SK-N-MC (cell line): ENCODE data around the gene CCDC167.

ENCODE experiments used
- EZH2 ChIP-seq: fragments of 200-600 bp; sonication (generic); IDR thresholded peaks from one replicate; pipeline ENCODE4 v1.6.1; 2017; ENCODE audit warnings: antibody characterized with exemption
- FOXP2 ChIP-seq: optimal IDR thresholded peaks from 2 replicates; pipeline ENCODE3; 2011; ENCODE audit warnings: mild to moderate bottlenecking, moderate library complexity; ENCODE audit not compliant: insufficient read depth; ENCODE audit errors: extremely low read length, control extremely low read depth
- POLR2AphosphoS5 ChIP-seq: IDR thresholded peaks from 2 replicates; pipeline ENCODE4 v1.6.1; 2012; ENCODE audit warnings: mild to moderate bottlenecking, low read depth, low read length, borderline replicate concordance

DNA sequence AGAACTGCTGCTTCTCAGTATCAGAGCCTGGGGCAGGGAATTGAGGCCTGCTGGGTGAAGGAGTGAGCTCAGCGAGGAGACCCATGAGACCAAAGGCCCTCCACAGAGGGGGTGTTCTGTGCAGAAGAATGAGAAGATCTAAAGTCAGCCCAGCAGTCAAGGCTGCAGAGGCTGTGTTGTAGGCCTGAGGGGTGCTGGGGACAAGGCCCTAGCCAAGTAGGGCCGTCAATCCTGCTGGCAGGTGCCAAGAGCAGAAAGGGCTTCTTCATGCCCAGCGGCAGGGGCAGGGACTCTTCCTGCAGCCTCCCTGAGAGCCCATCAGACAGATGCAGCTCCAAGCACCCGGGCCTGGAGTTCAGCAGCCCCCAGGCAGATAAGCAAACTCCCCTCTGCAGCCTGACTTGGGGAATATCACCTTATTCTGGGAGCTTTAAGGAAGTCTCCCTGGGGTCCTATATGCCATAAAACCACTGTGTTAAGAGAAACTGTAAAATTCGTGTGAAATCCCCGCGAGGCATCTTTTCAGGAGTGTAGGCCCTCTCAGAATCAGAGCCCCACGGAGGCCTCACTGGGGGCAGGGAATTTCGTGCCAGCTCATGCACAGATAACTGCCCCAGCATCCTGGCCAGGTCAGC lies 9.0 kb downstream of the CCDC167 start:
- no peak for TF ChIP-seq POLR2AphosphoS5
- no peak for TF ChIP-seq EZH2
- TF ChIP-seq FOXP2 = no peak
